GM18520 (cell line): ENCODE measurements around the gene FOXO1.

Source experiments
- ATAC-seq: cut with Tn5 transposase; IDR thresholded peaks from one replicate; pipeline ENCODE4 v1.9.1; 2021; ENCODE audit not compliant: unreplicated experiment

The FOXO1 gene

GRCh38 chr13:40552895-40553294 lies 113.5 kb downstream of the FOXO1 start:
- ATAC-seq: no peak

- no peak for ATAC-seq
Observed at GRCh38 chr13:40550130-40550529, 116.3 kb downstream of the FOXO1 start.

GRCh38 chr13:40549500-40550094 lies 116.8 kb downstream of the FOXO1 start:
- ATAC-seq: no peak

- ATAC-seq: no peak
Observed at GRCh38 chr13:40547591-40548315, 118.7 kb downstream of the FOXO1 start.

- no peak for ATAC-seq
Observed at GRCh38 chr13:40546047-40546446, 120.4 kb downstream of the FOXO1 start.

GRCh38 chr13:40540328-40541044 lies 126.0 kb downstream of the FOXO1 start:
- no peak for ATAC-seq

GRCh38 chr13:40539576-40540327 lies 126.7 kb downstream of the FOXO1 start:
- ATAC-seq: no peak

GRCh38 chr13:40537146-40537895 lies 129.1 kb downstream of the FOXO1 start:
- ATAC-seq: no peak

GRCh38 chr13:40536443-40537113 lies 129.9 kb downstream of the FOXO1 start:
- ATAC-seq: no peak

- no peak for ATAC-seq
Observed at GRCh38 chr13:40535345-40535836, 131.1 kb downstream of the FOXO1 start.

- no peak for ATAC-seq
Observed at GRCh38 chr13:40534456-40534855, 132.0 kb downstream of the FOXO1 start.

GRCh38 chr13:40533072-40533471 lies 133.4 kb downstream of the FOXO1 start:
- ATAC-seq: no peak

- ATAC-seq: no peak
Observed at GRCh38 chr13:40530961-40531360, 135.5 kb downstream of the FOXO1 start.

GRCh38 chr13:40528881-40529280 lies 137.6 kb downstream of the FOXO1 start:
- no peak for ATAC-seq

- no peak for ATAC-seq
Observed at GRCh38 chr13:40527914-40528313, 138.5 kb downstream of the FOXO1 start.

GRCh38 chr13:40522282-40522681 lies 144.2 kb downstream of the FOXO1 start:
- no peak for ATAC-seq

GRCh38 chr13:40520916-40521315 lies 145.5 kb downstream of the FOXO1 start:
- ATAC-seq: no peak

GRCh38 chr13:40519637-40520036 lies 146.8 kb downstream of the FOXO1 start:
- no peak for ATAC-seq

GRCh38 chr13:40518481-40518882 lies 148.0 kb downstream of the FOXO1 start:
- peak; percentile 34 for ATAC-seq
